Heart left ventricle (tissue), 13 donors: Measurements from ENCODE around the gene SLC19A2.

Experiments
- CTCF ChIP-seq, 12 donors: fragments of 200-600 bp; sonication (generic) in 4 of 12; IDR thresholded peaks; one replicate each; pipeline versions ENCODE4 v1.5.0 to v1.8.0; 2018 to 2022; ENCODE audit warnings: antibody characterized with exemption in 12 of 12, mild to moderate bottlenecking in 5 of 12
- POLR2A ChIP-seq, 2 donors: fragments of 450-650 bp; IDR thresholded peaks; one replicate each; pipeline ENCODE4 v1.6.1; 2017; ENCODE audit warnings: antibody characterized with exemption in 2 of 2, mild to moderate bottlenecking in 2 of 2, moderate library complexity in 2 of 2
- donor health status: ischemic (EF 13 %, LVEDD 7.1; RV severe dilation, severe dysfunction).
- donor health status: DM: no; HTN: yes; CAD: no.
- donor health status: DM: no; HTN: no; CAD: no.
- donor health status: ischemic (EF 25% LVEDD 6.9; RV normal size, moderate dysfunction).
- donor health status: ischemic (EF 25% LVEDD 5.7; RV mildly dilated, moderate dysfunction).
- donor health status: ischemic (EF 35%, LVEDD 5.7; RV mildly dilated, moderate dysfunction).
- donor health status: nonischemic (EF 11% LVEDD 7.7; RV severe dilation, severe dysfunction).
- donor health status: DM: yes; HTN: yes; CAD: no.
- donor health status: PGD.
- donor health status: ischemic (EF 29% LVEDD 5.4; RV normal size, mild dysfunction).
- donor health status: nonischemic (EF 23%, LVEDD 6.1; RV moderate dilation, normal function).

- TF ChIP-seq CTCF (IDR thresholded peaks at IDR 0.05) (no peak), POLR2A (IDR thresholded peaks at IDR 0.05) (no peak)
Observed at GRCh38 chr1:169421309-169421708, 64.4 kb downstream of the SLC19A2 start.
